Measurements from ENCODE around the gene SMCR8.

DNA sequence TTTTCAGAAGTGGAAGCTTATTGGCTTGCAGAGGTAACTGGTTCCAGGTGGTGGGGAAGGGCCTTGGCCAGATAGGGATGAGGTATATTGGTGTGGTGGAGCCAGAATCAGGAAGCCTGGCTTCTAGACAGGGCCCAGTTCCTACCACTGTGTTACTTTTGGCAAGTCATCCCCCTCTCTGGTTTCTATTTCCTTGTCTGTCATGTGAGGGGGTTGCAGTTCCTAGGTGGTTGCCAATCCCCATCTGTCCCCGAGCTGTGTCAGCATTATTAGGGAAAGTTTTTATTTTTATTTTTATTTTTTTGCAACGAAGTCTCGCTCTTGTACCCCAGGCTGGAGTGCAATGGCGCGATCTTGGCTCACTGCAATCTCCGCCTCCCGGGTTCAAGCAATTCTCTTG is 3.0 kb downstream of the SMCR8 start:
- no peak for TF ChIP-seq MTA3 (IDR thresholded peaks at IDR 0.05; ENCODE audit: borderline replicate concordance, low read length)
- no peak for TF ChIP-seq ZNF384 (IDR thresholded peaks at IDR 0.05; ENCODE audit: borderline replicate concordance, low read depth, low read length)
- no peak for TF ChIP-seq SIN3A (IDR thresholded peaks at IDR 0.05; ENCODE audit: low read depth, low read length)
- TF ChIP-seq FOS (IDR thresholded peaks at IDR 0.05; ENCODE audit: borderline replicate concordance, extremely low read depth, insufficient read length): no peak
- no peak for TF ChIP-seq FOXM1 (IDR thresholded peaks at IDR 0.05; ENCODE audit: low read depth, low read length)
- no peak for TF ChIP-seq EZH2 (IDR thresholded peaks at IDR 0.05; ENCODE audit: borderline replicate concordance, control insufficient read depth, low read depth, low read length)
